Stimulated activated CD4-positive, alpha-beta T cell treated with anti-CD3 and anti-CD28 coated beads, Interleukin-1b, Interleukin-23, amount 100 ng/mL, for 48 hours (primary cell): ENCODE measurements around the gene APBB1IP.
A peak's percentile ranks its signal among the peaks of the same experiment; 100 is the strongest.
"Not testable (repeated sequence)": the region's sequence is repeated elsewhere in the genome, so short reads cannot be mapped to it uniquely, and the experiment has no call there.

Experiments
- DNase-seq: peaks from one replicate; pipeline ENCODE4 v3.0.0-alpha.2; 2020

The APBB1IP gene

DNA sequence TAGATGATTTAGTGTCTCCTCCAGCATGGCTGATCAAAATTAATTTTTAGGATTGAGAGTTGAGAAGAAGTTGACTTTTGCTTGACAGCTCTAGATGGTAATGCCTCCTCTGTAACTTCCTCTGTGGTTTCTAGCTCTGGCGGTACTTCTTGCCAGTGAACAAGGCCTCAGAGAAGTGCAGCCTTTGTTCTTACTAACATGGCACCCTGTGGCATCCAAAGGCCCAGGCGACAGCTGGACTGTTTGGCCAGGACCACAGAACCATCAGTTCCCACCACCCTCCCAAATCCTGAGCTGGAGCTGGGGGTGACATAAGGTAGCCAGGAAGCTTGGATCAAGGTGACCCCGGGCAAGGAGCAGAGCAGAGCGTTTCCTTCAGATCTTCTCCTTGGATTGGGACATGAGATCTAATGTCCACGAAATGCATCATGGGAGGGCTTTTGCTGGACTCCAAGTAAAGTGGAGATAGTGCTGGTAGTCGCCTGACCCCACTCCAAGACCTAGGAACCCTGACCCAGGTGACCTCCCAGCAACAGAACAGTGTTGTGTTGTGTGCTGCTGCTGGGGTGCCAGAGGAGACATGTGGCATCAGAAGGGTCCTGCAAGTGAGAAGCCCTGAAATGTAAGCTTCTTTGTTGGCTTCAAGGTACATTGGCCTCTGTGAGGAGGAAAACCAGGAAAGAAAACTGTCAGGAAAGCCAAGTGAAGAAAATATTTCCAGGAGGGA, 41.8 kb downstream of the APBB1IP start:
- no peak for DNase-seq

GRCh38 chr10:26481315-26481692, 43.2 kb downstream of the APBB1IP start:
- DNase-seq, result no peak

GRCh38 chr10:26481914-26482550, 43.9 kb downstream of the APBB1IP start:
- no peak for DNase-seq

DNA sequence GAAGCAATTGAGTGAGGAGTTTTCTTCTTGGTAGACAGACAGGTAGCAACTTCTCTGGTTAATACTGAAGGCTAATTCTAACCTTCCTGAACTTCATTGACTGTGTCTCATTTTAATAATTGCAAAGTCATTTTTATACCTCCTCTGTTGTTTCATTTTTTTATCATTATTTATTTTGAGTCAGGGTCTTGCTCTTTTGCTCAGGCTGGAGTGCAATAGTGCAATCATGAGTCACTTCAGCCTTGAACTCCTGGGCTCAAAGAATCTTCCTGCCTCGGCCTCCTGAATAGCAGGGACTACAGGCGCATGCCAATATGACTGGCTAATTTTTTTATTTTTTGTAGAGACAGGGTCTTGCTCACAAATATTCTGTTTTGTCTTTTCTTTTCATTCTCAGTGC, 45.4 kb downstream of the APBB1IP start:
- DNase-seq, result no peak

DNA sequence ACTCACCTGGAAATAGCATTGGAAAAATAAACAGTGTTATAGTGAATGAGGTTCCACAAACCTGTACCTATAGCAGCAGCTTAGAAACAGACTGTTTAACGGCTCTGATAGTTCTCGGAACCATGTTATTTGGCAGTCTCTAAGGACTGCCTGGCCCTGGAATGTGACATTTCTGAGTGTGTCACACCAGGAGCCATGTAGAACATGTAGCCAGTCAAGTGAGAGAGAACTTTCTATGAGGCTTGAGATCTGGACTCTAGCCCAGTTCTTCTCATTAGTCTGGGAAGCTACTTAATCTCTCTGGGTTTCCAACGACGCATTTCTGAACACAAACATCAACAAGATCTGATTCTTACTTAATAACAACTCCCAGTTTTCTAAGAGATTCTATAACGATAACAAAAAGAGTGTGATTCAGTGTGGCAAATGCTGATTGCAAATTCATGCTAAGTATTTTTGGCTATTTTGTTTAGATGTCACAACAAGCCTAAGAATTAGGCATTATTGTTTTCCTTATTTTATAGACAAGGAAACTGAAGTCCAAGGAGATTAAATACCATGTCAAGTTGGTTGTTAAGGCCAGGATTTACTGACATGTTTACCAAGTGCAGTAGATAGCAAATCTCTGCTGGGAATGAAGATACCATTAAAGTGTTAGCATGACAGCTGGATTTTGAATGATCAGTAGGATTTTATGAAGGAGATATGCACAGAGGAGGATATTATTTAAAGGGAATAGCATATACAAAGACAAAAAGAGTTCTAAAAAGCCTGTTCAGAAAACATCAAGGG, 47.2 kb downstream of the APBB1IP start:
- no peak for DNase-seq

GRCh38 chr10:26486304-26486703, 48.2 kb downstream of the APBB1IP start:
- DNase-seq, result no peak

GRCh38 chr10:26486990-26487850, 49.1 kb downstream of the APBB1IP start:
- peak; percentile 81 for DNase-seq

DNA sequence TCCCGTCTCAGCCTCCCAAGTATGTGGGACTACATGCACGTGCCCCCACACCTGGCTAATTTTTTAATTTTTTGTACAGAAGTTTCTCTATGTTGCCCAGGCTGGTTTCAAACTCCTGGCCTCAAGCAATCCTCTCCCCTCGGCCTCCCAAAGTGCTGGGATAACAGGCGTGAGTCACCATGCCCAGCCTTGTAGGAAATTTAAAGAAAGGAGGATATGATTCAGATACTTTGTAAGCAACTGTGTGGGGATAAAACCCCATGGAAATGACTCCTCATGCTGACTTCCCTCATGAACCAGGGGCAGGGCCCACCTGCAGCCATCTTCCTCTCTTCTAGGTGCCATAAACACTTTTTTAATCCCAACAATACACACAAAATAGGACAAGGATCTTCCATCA, 50.2 kb downstream of the APBB1IP start:
- DNase-seq, result peak; percentile 33

GRCh38 chr10:26489081-26489480, 50.9 kb downstream of the APBB1IP start:
- no peak for DNase-seq

DNA sequence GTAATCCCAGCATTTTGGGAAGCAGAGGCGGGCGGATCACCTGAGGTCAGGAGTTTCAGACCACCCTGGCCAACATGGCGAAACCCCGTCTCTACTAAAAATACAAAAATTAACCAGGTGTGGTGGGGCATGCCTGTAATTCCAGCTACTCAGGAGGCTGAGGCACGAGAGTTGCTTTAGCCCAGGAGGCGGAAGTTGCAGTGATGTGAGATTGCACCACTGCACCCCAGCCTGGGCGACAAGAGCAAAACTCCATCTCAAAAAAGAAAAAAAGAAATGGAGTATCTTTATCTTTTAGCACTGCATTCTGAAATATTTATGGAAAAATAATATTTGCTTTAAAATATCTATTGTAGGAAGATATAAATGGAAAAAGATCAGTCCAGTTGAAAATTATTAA, 52.2 kb downstream of the APBB1IP start:
- DNase-seq, result not testable (repeated sequence)

GRCh38 chr10:26491276-26491675, 53.1 kb downstream of the APBB1IP start:
- no peak for DNase-seq

DNA sequence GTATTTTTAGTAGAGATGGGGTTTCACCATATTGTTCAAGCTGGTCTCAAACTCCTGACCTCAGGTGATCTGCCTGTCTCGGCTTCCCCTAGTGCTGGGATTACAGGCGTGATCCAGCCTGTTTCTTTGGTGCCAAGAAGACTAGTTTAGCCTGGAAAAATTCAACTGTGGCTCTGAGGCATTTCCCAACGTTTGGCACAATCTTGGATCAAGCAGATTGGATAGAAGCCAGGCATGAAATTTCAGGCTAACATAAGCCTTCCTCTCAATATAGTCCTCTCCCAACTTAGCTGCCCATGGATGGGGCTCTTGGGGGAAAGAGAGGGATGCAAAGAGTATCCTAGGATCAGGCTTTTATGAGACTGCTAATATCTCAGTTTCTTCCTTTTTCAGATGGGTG, 53.8 kb downstream of the APBB1IP start:
- no peak for DNase-seq

GRCh38 chr10:26492725-26493124, 54.6 kb downstream of the APBB1IP start:
- DNase-seq, result not testable (repeated sequence)

DNA sequence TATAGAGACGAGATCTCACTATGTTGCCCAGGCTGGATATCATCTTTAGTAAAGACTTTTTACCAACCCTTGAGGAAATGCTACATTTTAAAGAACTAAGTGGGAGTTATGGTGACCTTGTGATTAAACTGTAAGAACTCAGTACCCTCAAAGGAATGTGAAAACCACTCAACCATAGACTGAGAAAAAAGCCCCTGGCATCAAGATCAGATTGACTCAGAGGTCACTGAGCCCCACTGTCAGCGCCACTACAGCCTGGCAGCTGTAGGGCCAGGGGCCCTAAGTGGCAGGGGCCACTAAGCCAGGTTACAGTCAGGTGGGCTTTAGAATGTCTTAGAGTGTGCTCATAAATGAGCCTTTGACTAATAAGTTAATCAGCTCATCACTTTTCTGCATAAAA, 55.9 kb downstream of the APBB1IP start:
- no peak for DNase-seq

DNA sequence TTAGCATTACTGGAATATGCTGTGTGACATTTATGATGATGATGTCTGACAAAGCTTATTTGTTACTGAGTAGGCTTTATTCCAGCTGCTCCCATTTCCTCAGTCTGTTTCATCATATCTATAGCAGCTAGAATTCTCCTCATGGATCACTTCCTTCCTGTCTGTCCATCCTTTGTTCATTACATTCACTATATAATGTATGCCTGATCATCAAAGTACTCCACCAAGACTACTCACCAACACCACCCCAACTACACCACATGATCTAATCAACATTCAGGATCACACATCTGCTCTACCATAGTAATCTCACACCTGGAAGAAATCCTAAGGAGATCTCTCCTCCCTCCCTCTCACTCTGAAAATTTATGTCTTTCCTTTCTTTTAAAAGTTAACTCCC, 61.3 kb downstream of the APBB1IP start:
- DNase-seq, result no peak

GRCh38 chr10:26502986-26503385, 64.8 kb downstream of the APBB1IP start:
- no peak for DNase-seq

GRCh38 chr10:26503911-26504310, 65.8 kb downstream of the APBB1IP start:
- no peak for DNase-seq

DNA sequence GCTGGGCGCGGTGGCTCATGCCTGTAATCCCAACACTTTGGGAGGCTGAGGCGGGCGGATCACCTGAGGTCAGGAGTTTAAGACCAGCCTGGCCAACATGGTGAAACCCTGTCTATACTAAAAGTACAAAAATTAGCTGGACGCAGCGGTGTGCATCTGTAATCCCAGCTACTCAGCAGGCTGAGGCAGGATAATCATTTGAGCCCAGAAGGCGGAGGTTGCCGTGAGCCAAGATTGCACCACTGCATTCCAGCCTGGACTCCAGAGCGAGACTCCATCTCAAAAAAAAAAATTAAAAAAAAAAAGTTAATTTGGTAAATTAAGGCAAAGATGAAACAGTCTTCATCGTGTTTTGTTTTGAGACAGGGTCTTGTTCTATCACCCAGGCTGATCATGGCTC, 66.3 kb downstream of the APBB1IP start:
- DNase-seq, result not testable (repeated sequence)

GRCh38 chr10:26505491-26505890, 67.3 kb downstream of the APBB1IP start:
- no peak for DNase-seq

- no peak for DNase-seq
These were observed 68.6 kb downstream of the APBB1IP start for GRCh38 chr10:26506736-26507135.

DNA sequence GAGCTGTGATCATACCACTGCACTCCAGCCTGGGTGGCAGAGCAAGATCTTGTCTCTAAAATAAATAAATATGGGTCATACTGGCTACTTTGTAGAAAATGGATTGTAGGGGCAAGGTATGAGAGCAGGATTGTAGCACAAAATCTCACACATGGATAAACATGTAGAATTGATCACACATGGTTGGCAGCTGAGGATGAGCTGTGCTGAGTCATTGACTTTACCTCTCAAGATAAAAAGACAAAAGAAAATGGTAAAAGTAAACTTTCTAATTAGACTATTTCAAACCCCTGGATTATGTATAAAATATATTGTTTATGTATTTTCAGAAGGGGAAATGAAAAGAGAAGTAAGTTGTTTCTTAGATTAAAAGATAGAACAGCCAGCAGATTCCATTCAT, 69.3 kb downstream of the APBB1IP start:
- no peak for DNase-seq

GRCh38 chr10:26508016-26508415, 69.9 kb downstream of the APBB1IP start:
- DNase-seq, result no peak

DNA sequence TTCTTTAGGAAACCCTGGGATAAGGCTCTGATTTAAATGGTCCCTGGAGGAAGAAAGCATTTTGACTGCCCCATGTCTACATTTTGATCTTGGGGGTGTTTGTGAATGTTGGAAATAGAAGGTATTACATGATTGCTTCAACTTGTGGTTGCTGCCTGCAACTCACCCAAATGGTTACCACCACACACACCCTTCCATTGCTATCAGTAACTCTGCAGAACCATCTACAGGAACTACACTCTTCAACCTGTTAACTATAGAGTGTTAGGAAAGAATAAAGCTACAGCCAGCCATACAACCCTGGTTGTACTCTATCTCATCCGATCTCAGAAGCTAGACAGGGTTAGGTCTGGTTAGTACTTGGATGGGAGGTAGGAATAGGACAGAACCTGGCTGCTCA, 71.2 kb downstream of the APBB1IP start:
- DNase-seq, result no peak
